GM18508 (cell line): ENCODE data around the gene STUM.
"Not testable (repeated sequence)": the region's sequence is repeated elsewhere in the genome, so short reads cannot be mapped to it uniquely, and the experiment has no call there.

Experiments
- ATAC-seq: cut with Tn5 transposase; IDR thresholded peaks from one replicate; pipeline ENCODE4 v1.9.1; 2021; ENCODE audit warnings: moderate number of reproducible peaks; ENCODE audit not compliant: insufficient read depth, unreplicated experiment

Gene STUM

GRCh38 chr1:226578946-226579578 lies 30.5 kb downstream of the STUM start:
- no peak for ATAC-seq

GRCh38 chr1:226579781-226580323 lies 31.3 kb downstream of the STUM start:
- no peak for ATAC-seq

- ATAC-seq: no peak
Measured at GRCh38 chr1:226580625-226581270, 32.2 kb downstream of the STUM start.

GRCh38 chr1:226581650-226582330 lies 33.2 kb downstream of the STUM start:
- ATAC-seq: no peak

- no peak for ATAC-seq
Measured at GRCh38 chr1:226582966-226583365, 34.4 kb downstream of the STUM start.

GRCh38 chr1:226584164-226584563 lies 35.6 kb downstream of the STUM start:
- ATAC-seq: no peak

- no peak for ATAC-seq
Measured at GRCh38 chr1:226586116-226586515, 37.6 kb downstream of the STUM start.

- ATAC-seq: no peak
Measured at GRCh38 chr1:226586650-226587422, 38.3 kb downstream of the STUM start.

GRCh38 chr1:226588484-226588883 lies 39.9 kb downstream of the STUM start:
- ATAC-seq: no peak

GRCh38 chr1:226589008-226589733 lies 40.6 kb downstream of the STUM start:
- ATAC-seq: no peak

GRCh38 chr1:226590614-226591013 lies 42.0 kb downstream of the STUM start:
- ATAC-seq: no peak

GRCh38 chr1:226593541-226593940 lies 45.0 kb downstream of the STUM start:
- ATAC-seq: no peak

- no peak for ATAC-seq
Measured at GRCh38 chr1:226596531-226597165, 48.1 kb downstream of the STUM start.

- no peak for ATAC-seq
Measured at GRCh38 chr1:226597616-226598454, 49.3 kb downstream of the STUM start.

- ATAC-seq: no peak
Measured at GRCh38 chr1:226598455-226598849, 49.9 kb downstream of the STUM start.

- not testable (repeated sequence) for ATAC-seq
Measured at GRCh38 chr1:226598955-226599354, 50.4 kb downstream of the STUM start.

- ATAC-seq: no peak
Measured at GRCh38 chr1:226599636-226600238, 51.2 kb downstream of the STUM start.

- no peak for ATAC-seq
Measured at GRCh38 chr1:226600254-226600653, 51.7 kb downstream of the STUM start.
